HCT116 (cell line): ENCODE results near the gene SMYD3.

ENCODE experiments used
- CTCF ChIP-seq, 3 experiments: fragments of 200-600 bp in 1 of 3; sonication (generic) in 1 of 3; IDR thresholded peaks in 2 of 3; conservative IDR thresholded peaks in 1 of 3; 2 replicates each; pipeline ENCODE4 v1.5.1; 2012 to 2017; ENCODE audit warnings: low read depth in 2 of 3, low read length in 2 of 3, antibody characterized with exemption in 1 of 3, borderline replicate concordance in 1 of 3, control low read depth in 1 of 3, mild to moderate bottlenecking in 1 of 3, mixed read lengths in 1 of 3, mixed run types in 1 of 3, moderate library complexity in 1 of 3; ENCODE audit not compliant: insufficient read depth in 1 of 3
- JUND ChIP-seq: IDR thresholded peaks from 2 replicates; pipeline ENCODE4 v1.6.1; 2012
- POLR2A ChIP-seq: IDR thresholded peaks from 2 replicates; pipeline ENCODE4 v1.7.0; 2011; ENCODE audit warnings: borderline replicate concordance; ENCODE audit not compliant: insufficient read depth, insufficient read length; ENCODE audit errors: extremely low read depth
- POLR2AphosphoS5 ChIP-seq: IDR thresholded peaks from 2 replicates; pipeline ENCODE4 v1.6.1; 2011; ENCODE audit warnings: mild to moderate bottlenecking, low read depth, low read length, moderate library complexity
- SP1 ChIP-seq: IDR thresholded peaks from 2 replicates; pipeline ENCODE4 v1.6.1; 2012; ENCODE audit warnings: low read depth
- SRF ChIP-seq: IDR thresholded peaks from 2 replicates; pipeline ENCODE4 v1.6.1; 2012; ENCODE audit warnings: low read depth
- ZNF274 ChIP-seq: fragments of 200-500 bp; sonication (Bioruptor generic); IDR thresholded peaks from 2 replicates; pipeline ENCODE4 v1.6.1; 2014; ENCODE audit warnings: mild to moderate bottlenecking, low read depth, low read length, inconsistent platforms

GRCh38 chr1:246279402-246279801, 227.7 kb downstream of the SMYD3 start:
- TF ChIP-seq CTCF (IDR thresholded peaks at IDR 0.05 in 2 of 3, conservative IDR thresholded peaks at IDR 0.05 in 1 of 3; ENCODE audit: borderline replicate concordance in 1 of 3, insufficient read depth in 1 of 3, low read depth in 2 of 3, low read length in 2 of 3) (no peak), ZNF274 (no peak), POLR2AphosphoS5 (no peak), POLR2A (no peak), SP1 (no peak), SRF (no peak), JUND (no peak)
